Right atrium auricular region (tissue), 2 donors: ENCODE results near the gene TBC1D9. TPM values are rescaled to one million over a fixed set of nuclear protein-coding genes. Genes with fewer than 3 reads are reported as not detected.

Source experiments
- DNase-seq: peaks from one replicate; pipeline ENCODE4 v3.0.0-alpha.2; 2019; ENCODE audit warnings: low spot score
- H3K27ac ChIP-seq, 2 donors: fragments of 200-600 bp; sonication (generic); 1 replicate in 1 of 2; 2 replicates in 1 of 2; pipeline ENCODE4 v1.5.1; 2016 to 2019
- H3K27me3 ChIP-seq, 2 donors: fragments of 200-600 bp; sonication (generic); one replicate each; pipeline versions ENCODE4 v1.5.1 to v1.6.0; 2017 to 2019
- H3K36me3 ChIP-seq: fragments of 200-600 bp; sonication (generic); one replicate; pipeline ENCODE4 v1.5.1; 2016
- H3K4me1 ChIP-seq, 2 donors: fragments of 200-600 bp; sonication (generic); one replicate each; pipeline versions ENCODE4 v1.5.1 to v1.6.0; 2017 to 2019
- H3K4me3 ChIP-seq, 2 donors: fragments of 200-600 bp; sonication (generic); 1 replicate in 1 of 2; 2 replicates in 1 of 2; pipeline ENCODE4 v1.5.1; 2017 to 2019; ENCODE audit warnings: mild to moderate bottlenecking in 1 of 2, moderate library complexity in 1 of 2
- H3K9me3 ChIP-seq, 2 donors: fragments of 200-600 bp; sonication (generic); one replicate each; pipeline ENCODE4 v1.5.1; 2019
- CTCF ChIP-seq, 2 donors: fragments of 200-600 bp; sonication (generic); IDR thresholded peaks; one replicate each; pipeline ENCODE4 v1.5.1; 2019; ENCODE audit warnings: antibody characterized with exemption in 2 of 2
- total RNA-seq, 2 donors: library from RNA; depleted of rRNA; stranded (reverse); fragments of >200 nt; gene quantifications; one replicate each; pipeline ENCODE4 v1.1.0, GENCODE V29; 2016

The TBC1D9 gene
- total RNA-seq, 2 donors from 2014 or later, result 10.9 to 18.8 TPM

DNA sequence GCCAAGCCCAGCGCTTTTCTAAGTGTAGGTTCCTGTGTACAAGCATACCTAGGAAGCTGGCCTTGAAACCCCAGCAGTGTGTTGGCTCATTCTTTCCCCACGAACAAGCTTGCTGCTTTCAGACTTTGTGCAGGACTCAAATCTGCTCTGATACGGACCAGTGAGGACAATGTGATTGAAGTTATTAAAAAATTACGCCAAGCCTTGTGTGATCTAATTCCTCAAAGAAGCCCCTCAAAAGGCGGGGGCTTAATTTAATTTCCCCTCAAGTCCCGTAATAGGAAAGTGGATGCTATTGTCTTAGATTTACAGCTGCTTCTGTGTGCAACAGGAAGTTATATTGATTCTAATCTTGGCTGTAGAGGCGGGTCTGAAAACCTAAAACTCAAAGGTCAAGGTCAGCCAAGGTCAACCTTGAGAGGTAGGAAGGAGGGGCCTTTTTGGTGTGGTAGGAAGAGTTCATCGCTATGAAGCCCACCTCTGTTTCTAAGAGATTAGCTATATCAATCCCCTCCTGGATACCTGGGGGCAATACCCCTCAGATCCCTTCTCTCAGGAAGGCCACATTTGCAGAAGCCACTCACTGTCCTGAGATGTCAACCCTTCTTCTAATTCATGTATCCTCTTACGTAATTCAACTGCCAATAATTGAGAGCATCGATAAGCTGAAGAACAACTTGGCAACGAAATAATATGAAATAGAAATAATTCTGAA is 45.1 kb downstream of the TBC1D9 start:
- H3K27me3 ChIP-seq, result no peaks in the 10 kb centered on the region
- no peaks in the 10 kb centered on the region for H3K9me3 ChIP-seq
- H3K36me3 ChIP-seq, result no peaks in the 10 kb centered on the region
- no peak for DNase-seq
- no peak overlapping the region for H3K4me3 ChIP-seq
- peaks cover 0 to 4% of the 10 kb centered on the region in 2 donors for H3K4me1 ChIP-seq
- no peak overlapping the region for H3K27ac ChIP-seq
- TF ChIP-seq CTCF (IDR thresholded peaks at IDR 0.05), result no peak

DNA sequence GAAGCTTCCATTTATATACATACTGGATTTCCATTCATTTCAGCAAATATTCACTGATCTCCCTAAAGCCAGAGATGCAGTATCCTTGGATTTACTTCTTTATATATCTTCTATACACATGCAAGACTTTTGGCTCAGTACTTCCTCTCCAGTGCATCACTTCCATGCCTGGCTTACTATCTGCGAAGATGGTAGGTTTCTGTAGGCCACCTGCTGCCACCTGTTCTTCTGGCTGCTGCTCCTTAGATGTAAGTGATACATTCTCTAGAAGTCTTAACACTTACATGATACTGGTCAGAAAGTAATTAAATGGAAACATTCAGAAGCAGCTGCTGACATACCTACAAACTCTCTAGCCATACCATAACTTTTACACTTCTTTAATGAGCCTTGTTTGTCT is 48.9 kb downstream of the TBC1D9 start:
- no peak for TF ChIP-seq CTCF (IDR thresholded peaks at IDR 0.05)
- H3K9me3 ChIP-seq, result no peaks in the 10 kb centered on the region
- H3K27ac ChIP-seq, result no peak overlapping the region
- H3K36me3 ChIP-seq, result no peaks in the 10 kb centered on the region
- no peak overlapping the region for H3K4me3 ChIP-seq
- peaks cover 0 to 14% of the 10 kb centered on the region in 2 donors for H3K4me1 ChIP-seq
- DNase-seq, result no peak
- H3K27me3 ChIP-seq, result no peaks in the 10 kb centered on the region

- Histone ChIP-seq H3K27ac (no peak overlapping the region), H3K9me3 (no peaks in the 10 kb centered on the region), H3K36me3 (no peaks in the 10 kb centered on the region), H3K27me3 (no peaks in the 10 kb centered on the region), H3K4me1 (peaks cover 0 to 14% of the 10 kb centered on the region in 2 donors), H3K4me3 (no peak overlapping the region)
- no peak for DNase-seq
- no peak for TF ChIP-seq CTCF (IDR thresholded peaks at IDR 0.05)
Measured at GRCh38 chr4:140706665-140707064, 49.5 kb downstream of the TBC1D9 start.

- no peak overlapping the region for H3K27ac ChIP-seq
- no peak overlapping the region for H3K4me3 ChIP-seq
- no peak for TF ChIP-seq CTCF (IDR thresholded peaks at IDR 0.05)
- DNase-seq, result no peak
- H3K4me1 ChIP-seq, result peaks cover 0 to 13% of the 10 kb centered on the region in 2 donors
- H3K9me3 ChIP-seq, result no peaks in the 10 kb centered on the region
- H3K27me3 ChIP-seq, result no peaks in the 10 kb centered on the region
- no peaks in the 10 kb centered on the region for H3K36me3 ChIP-seq
Measured at GRCh38 chr4:140706276-140706625, 49.9 kb downstream of the TBC1D9 start.

DNA sequence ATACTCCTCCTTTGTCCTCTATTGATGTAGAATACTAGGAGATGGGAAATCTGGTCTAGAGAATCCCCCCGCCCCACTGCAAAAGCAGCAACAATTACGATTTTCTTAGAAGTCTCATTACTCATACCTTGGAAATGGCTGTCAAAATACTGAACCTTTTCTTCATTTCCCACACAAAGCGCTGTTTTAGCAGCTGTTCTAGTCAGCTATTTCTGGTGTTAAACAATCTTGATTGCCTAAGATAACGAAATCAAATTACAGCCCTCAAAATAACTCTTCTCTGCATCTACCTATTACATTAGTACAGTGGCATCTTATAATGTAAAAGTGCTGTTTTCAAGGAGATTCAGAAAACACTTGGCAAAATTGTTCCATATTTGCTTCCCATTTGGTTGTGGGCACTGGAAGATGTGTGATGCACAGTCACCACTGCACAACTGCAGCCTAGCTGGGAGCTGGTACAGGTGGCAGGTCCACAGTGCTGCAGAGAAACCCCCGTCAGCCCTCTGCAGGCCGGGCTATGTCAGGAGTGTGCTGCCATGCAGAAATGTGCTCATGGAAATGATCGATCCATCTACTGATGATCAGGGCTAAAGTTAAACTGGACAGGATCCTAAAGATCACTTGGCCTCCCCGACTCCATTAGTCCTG is 50.4 kb downstream of the TBC1D9 start:
- Histone ChIP-seq H3K27me3 (no peaks in the 10 kb centered on the region), H3K36me3 (no peaks in the 10 kb centered on the region), H3K4me3 (no peak overlapping the region), H3K4me1 (peaks cover 0 to 10% of the 10 kb centered on the region in 2 donors), H3K9me3 (no peaks in the 10 kb centered on the region), H3K27ac (no peak overlapping the region)
- DNase-seq, result no peak
- TF ChIP-seq CTCF (IDR thresholded peaks at IDR 0.05), result no peak
